ENCODE data around the gene IGF2BP3.

DNA sequence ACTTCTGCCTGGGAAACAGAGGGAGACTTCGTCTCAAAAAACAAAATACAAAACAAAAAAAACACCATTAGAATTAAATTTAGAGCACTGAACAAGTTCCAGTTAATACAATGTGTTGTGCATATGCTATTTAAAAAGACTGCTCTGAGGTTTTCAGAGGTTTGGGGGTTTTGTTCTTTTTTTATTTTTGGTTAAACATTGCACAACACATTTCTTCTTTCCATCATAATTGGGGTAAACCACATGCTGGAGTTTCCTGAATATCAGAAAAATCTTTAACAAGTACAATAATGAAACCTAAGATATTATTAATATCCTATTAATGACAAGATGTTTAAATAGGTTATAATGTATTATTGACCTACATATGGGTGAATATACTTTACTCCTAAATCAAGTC, 26.3 kb downstream of the IGF2BP3 start:
- TF ChIP-seq EZH2 (IDR thresholded peaks at IDR 0.05; ENCODE audit: low read length, missing control alignments), result no peak
- TF ChIP-seq CTCF (conservative IDR thresholded peaks at IDR 0.05 in 1 of 2, IDR thresholded peaks at IDR 0.05 in 1 of 2; ENCODE audit: low read depth in 1 of 2, low read length in 2 of 2), result no peak
